Cardiac atrium fibroblast (primary cell): ENCODE data around the gene ELN. TPM values are rescaled to one million over a fixed set of nuclear protein-coding genes. Genes with fewer than 3 reads are reported as not detected.

Source experiments
- total RNA-seq: library from RNA; depleted of rRNA; stranded (reverse); fragments of >200 nt; gene quantifications from 2 replicates; pipeline ENCODE4 v1.2.3, GENCODE V29; 2015

The ELN gene
- total RNA-seq, result 22.7 and 36.3 TPM in 2 replicates

DNA sequence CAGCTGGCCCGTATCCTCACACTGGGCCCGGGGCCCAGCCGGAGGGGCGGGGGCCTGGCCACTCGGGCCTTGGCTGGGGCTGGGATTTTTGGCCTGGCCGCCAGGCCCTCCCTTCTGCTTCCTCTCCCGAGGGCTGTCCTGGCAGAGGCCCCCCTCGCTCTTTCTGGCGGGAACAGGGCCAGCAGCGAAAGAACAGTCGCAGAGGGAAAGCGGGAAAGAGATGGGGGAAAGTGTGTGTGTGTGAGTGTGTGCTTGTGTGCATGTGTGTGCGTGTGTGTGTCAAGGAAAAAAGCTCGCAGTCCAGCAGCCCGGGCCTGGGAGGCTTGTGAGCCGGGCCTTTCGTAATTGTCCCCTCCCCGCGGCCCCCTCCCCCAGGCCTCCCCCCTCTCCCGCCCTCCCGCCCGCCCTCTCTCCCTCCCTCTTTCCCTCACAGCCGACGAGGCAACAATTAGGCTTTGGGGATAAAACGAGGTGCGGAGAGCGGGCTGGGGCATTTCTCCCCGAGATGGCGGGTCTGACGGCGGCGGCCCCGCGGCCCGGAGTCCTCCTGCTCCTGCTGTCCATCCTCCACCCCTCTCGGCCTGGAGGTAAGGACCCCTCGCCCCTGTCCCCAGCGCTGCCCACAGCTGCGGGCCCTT, at the start of gene ELN:
TSS of gene ELN (plus strand) at position 491 of the 638 bp plus-strand sequence. CDS start at position 506, 15 bp downstream.

DNA sequence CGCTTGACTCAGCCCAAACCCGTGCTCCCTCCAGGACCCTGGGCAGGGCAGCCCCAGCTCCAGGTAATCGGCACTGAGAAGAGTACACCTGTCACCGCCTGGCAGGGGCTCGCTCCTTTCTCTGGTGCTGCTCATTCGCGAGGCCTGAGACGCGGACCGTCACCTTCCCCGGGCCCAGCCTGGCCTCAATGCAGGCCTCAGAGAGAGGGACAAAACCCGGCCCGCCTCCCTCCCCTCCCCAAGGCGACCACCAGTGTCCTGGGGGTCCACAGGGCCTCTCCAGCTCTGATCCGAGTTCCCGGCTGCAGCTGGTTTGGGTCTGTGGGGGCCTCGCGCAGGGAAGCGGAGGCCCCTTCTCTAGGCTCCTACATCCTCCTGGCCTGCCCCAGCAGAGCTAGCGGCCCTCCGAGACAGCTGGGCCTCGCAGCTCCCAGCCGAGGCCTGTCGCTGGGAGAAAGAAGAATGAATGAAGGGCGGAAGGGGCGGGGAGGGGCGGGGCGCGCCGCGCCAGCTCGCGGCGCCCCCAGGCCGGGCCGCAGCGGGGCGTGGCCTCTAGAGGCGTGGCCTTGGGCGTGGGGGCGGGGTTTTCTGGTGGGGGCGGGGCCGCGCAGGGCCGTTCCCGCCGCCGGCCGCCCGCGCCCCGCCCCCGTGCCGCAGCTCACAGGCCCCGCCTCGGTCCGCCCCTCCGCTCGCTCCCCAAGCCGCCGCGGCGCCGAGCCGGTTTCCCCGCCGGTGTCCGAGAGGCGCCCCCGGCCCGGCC, 55.3 kb downstream of the ELN start, which contains the start of gene LIMK1:
TSS of gene LIMK1 (plus strand) at position 688 of the 760 bp plus-strand sequence. CDS start 187 bp downstream, outside the sequence.

Other genes with a start within 250 kb of the ELN start
- under 0.01 TPM in 1 of 2 replicates, not detected in the other for gene CLDN4, start 197.2 kb upstream of the ELN start, total RNA-seq
- gene METTL27, start 185.7 kb upstream of the ELN start, total RNA-seq, result 2.1 and 4.5 TPM in 2 replicates
- gene TMEM270, start 167.0 kb upstream of the ELN start, total RNA-seq, result not detected in 2 replicates
- 19.4 and 23.3 TPM in 2 replicates for gene LIMK1, start 55.6 kb downstream of the ELN start, total RNA-seq
- gene EIF4H, start 146.2 kb downstream of the ELN start, total RNA-seq, result 257 and 305 TPM in 2 replicates
- 3.7 TPM in 1 of 2 replicates, not detected in the other for gene LAT2, start 181.8 kb downstream of the ELN start, total RNA-seq
- 9.9 and 15.6 TPM in 2 replicates for gene RFC2, start 226.2 kb downstream of the ELN start, total RNA-seq